Endodermal cell (in vitro differentiated cells): ENCODE measurements around the gene ILRUN. TPM values are rescaled to one million over a fixed set of nuclear protein-coding genes. Genes with fewer than 3 reads are reported as not detected.
A peak's percentile ranks its signal among the peaks of the same experiment; 100 is the strongest.
"Not testable (repeated sequence)": the region's sequence is repeated elsewhere in the genome, so short reads cannot be mapped to it uniquely, and the experiment has no call there.

Source experiments
- DNase-seq: peaks from one replicate; pipeline ENCODE4 v3.0.0-alpha.2; 2017
- H3K27ac ChIP-seq: 2 replicates; pipeline ENCODE4 v1.5.1; 2013; ENCODE audit warnings: mild to moderate bottlenecking, low read depth, low read length, moderate library complexity
- H3K27me3 ChIP-seq: 2 replicates; pipeline ENCODE4 v1.6.1; 2013; ENCODE audit warnings: mild to moderate bottlenecking, low read length, moderate library complexity; ENCODE audit not compliant: insufficient read depth, control insufficient read depth, poor library complexity, severe bottlenecking
- H3K36me3 ChIP-seq: 2 replicates; pipeline ENCODE4 v1.7.0; 2013; ENCODE audit warnings: mild to moderate bottlenecking, low read length, moderate library complexity; ENCODE audit not compliant: control insufficient read depth, insufficient read depth
- H3K4me1 ChIP-seq: one replicate; pipeline ENCODE4 v1.7.0; 2013; ENCODE audit warnings: low read length; ENCODE audit not compliant: control insufficient read depth, insufficient read depth
- H3K4me3 ChIP-seq: 2 replicates; pipeline ENCODE4 v1.5.1; 2013; ENCODE audit warnings: mild to moderate bottlenecking, low read length, moderate library complexity
- H3K9ac ChIP-seq: 2 replicates; pipeline ENCODE4 v1.6.1; 2013; ENCODE audit warnings: mild to moderate bottlenecking, low read length, moderate library complexity; ENCODE audit not compliant: poor library complexity, severe bottlenecking; ENCODE audit errors: extremely low read depth
- H3K9me3 ChIP-seq: 2 replicates; pipeline ENCODE4 v1.6.1; 2013; ENCODE audit warnings: mild to moderate bottlenecking, low read length, moderate library complexity; ENCODE audit not compliant: control insufficient read depth
- H3K27ac Mint-ChIP-seq: 2 replicates; pipeline ENCODE4 v1.8.0; 2020; ENCODE audit warnings: mixed read lengths
- H3K27me3 Mint-ChIP-seq: 2 replicates; pipeline ENCODE4 v1.8.0; 2021; ENCODE audit warnings: mild to moderate bottlenecking, mixed read lengths; ENCODE audit not compliant: insufficient read depth
- H3K36me3 Mint-ChIP-seq: 2 replicates; pipeline ENCODE4 v1.8.0; 2020; ENCODE audit warnings: low read depth, mixed read lengths
- H3K4me1 Mint-ChIP-seq: 2 replicates; pipeline ENCODE4 v1.8.0; 2020; ENCODE audit warnings: mixed read lengths
- H3K4me3 Mint-ChIP-seq: 2 replicates; pipeline ENCODE4 v1.8.0; 2020; ENCODE audit warnings: mild to moderate bottlenecking, moderate library complexity, mixed read lengths
- H3K9me3 Mint-ChIP-seq: 2 replicates; pipeline ENCODE4 v1.8.0; 2020; ENCODE audit warnings: mild to moderate bottlenecking, mixed read lengths
- WGBS, 2 experiments: methylation state at CpG; one replicate each; pipeline versions ENCODE4 v1.1.5 to v1.1.7; 2013; ENCODE audit warnings: missing lambda C conversion rate in 2 of 2, mixed read lengths in 1 of 2; ENCODE audit not compliant: insufficient coverage in 1 of 2, insufficient read length in 1 of 2; 5-methylcytosine and 5-hydroxymethylcytosine counted together
- total RNA-seq, 2 donors: library from RNA; stranded (reverse); fragmentation: NEBNext Ultra II Directional in 1 of 2; extraction: Animal tissue kit (Norgen Biotek cat#: 25700) in 1 of 2; gene quantifications; 2 replicates in 1 of 2; 3 replicates in 1 of 2; pipeline ENCODE4 v1.2.1, GENCODE V29; 2021
- TF ChIP-seq, protein P1 (sequence below): fragments of 200-600 bp; sonication (generic); conservative IDR thresholded peaks from 2 replicates; pipeline ENCODE4 v1.5.0; 2021; ENCODE audit warnings: antibody characterized with exemption, mild to moderate bottlenecking

ILRUN gene
- total RNA-seq, 2 donors from 2014 or later = 73.0 to 90.5 TPM

DNA sequence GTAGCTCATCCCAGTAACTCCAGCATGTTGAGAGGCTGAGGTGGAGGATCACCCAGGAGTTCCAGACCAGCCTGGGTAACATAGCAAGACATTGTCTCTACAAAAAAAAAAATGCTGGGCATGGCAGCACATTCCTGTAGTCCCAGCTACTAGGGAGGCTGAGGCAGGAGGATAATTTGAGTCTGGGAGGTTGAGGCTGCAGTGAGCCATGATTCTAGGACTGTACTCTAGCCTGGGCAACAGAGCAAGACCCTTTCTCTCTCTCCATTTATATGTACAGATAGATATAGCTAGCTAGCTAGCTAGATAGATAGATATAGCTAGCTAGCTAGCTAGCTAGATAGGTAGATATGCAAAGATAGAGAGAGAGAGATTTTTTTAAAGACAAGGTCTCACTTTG, 20.4 kb downstream of the ILRUN start:
- H3K4me1 Mint-ChIP-seq = peaks cover 36% of the 10 kb centered on the region
- TF ChIP-seq, protein P1, sequence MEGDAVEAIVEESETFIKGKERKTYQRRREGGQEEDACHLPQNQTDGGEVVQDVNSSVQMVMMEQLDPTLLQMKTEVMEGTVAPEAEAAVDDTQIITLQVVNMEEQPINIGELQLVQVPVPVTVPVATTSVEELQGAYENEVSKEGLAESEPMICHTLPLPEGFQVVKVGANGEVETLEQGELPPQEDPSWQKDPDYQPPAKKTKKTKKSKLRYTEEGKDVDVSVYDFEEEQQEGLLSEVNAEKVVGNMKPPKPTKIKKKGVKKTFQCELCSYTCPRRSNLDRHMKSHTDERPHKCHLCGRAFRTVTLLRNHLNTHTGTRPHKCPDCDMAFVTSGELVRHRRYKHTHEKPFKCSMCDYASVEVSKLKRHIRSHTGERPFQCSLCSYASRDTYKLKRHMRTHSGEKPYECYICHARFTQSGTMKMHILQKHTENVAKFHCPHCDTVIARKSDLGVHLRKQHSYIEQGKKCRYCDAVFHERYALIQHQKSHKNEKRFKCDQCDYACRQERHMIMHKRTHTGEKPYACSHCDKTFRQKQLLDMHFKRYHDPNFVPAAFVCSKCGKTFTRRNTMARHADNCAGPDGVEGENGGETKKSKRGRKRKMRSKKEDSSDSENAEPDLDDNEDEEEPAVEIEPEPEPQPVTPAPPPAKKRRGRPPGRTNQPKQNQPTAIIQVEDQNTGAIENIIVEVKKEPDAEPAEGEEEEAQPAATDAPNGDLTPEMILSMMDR = no peak
- H3K36me3 Mint-ChIP-seq = peaks cover 2% of the 10 kb centered on the region
- no peak for DNase-seq
- H3K27ac Mint-ChIP-seq = no peak overlapping the region
- H3K27ac ChIP-seq = no peak overlapping the region
- H3K9ac ChIP-seq = no peak overlapping the region
- H3K36me3 ChIP-seq = no peaks in the 10 kb centered on the region
- H3K4me1 ChIP-seq = peaks cover 6% of the 10 kb centered on the region
- H3K4me3 ChIP-seq = no peak overlapping the region
- H3K9me3 ChIP-seq = no peaks in the 10 kb centered on the region
- H3K4me3 Mint-ChIP-seq = no peak overlapping the region
- H3K27me3 Mint-ChIP-seq = no peaks in the 10 kb centered on the region
- no peaks in the 10 kb centered on the region for H3K27me3 ChIP-seq
- no peaks in the 10 kb centered on the region for H3K9me3 Mint-ChIP-seq

DNA sequence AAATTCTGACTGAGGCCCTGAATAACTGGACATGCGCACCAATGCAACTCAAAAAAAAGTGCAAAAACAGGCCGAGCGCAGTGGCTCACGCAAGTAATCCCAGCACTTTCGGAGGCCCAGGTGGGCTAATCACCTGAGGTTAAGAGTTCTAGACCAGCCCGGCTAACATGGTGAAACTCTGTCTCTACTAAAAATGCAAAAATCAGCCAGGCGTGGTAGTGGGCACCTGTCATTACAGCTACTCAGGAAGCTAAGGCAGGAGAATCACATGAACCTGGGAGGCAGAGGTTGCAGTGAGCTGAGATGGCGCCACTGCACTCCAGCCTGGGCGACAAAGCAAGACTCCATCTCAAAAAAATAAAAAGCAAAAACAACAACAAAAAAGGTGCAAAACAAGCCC, 21.6 kb downstream of the ILRUN start:
- not testable (repeated sequence) for H3K9ac ChIP-seq, H3K9me3 ChIP-seq, H3K9me3 Mint-ChIP-seq, H3K36me3 Mint-ChIP-seq, H3K27ac Mint-ChIP-seq, H3K27me3 Mint-ChIP-seq, H3K4me3 Mint-ChIP-seq, H3K27me3 ChIP-seq, H3K4me1 ChIP-seq, H3K36me3 ChIP-seq, DNase-seq, H3K27ac ChIP-seq
- TF ChIP-seq, protein P1 = peak; percentile 13
- peak overlapping the region; percentile 44 for H3K4me3 ChIP-seq
- peaks cover 38% of the 10 kb centered on the region for H3K4me1 Mint-ChIP-seq
- WGBS, 2 experiments = 93 to 95% methylated on average over 8 to 9 of the region's 9 CpGs

DNA sequence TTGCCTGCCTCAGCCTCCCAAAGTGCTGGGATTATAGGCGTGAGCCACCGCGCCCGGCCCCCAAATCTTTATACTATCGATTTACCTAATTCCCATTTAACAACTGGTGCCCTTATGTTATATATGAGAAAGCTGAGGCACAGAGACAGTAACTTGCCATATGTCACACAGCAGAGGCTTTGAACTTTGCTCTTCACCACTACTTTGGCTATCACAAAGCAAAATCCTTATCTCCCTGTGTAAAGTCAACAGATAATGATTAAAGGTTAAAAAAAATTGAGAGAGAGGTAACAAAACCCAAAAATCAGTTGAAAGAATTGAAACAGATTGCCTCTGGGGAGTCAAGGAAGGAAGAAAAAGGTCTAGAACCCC, 22.3 kb downstream of the ILRUN start:
- no peak overlapping the region for H3K4me3 Mint-ChIP-seq
- Histone ChIP-seq H3K27me3 (no peaks in the 10 kb centered on the region), H3K9ac (no peak overlapping the region), H3K9me3 (no peaks in the 10 kb centered on the region), H3K4me3 (peak overlapping the region; percentile 44), H3K36me3 (no peaks in the 10 kb centered on the region), H3K27ac (no peak overlapping the region), H3K4me1 (peaks cover 6% of the 10 kb centered on the region)
- H3K9me3 Mint-ChIP-seq = no peaks in the 10 kb centered on the region
- H3K36me3 Mint-ChIP-seq = peaks cover 5% of the 10 kb centered on the region
- peaks cover 38% of the 10 kb centered on the region for H3K4me1 Mint-ChIP-seq
- H3K27me3 Mint-ChIP-seq = no peaks in the 10 kb centered on the region
- peak overlapping the region; percentile 19 for H3K27ac Mint-ChIP-seq
- TF ChIP-seq, protein P1 = no peak
- 94% methylated on average over 5 of the region's 5 CpGs; no CpG with 5 or more reads in 1 of the 2 experiments for WGBS, 2 experiments
- DNase-seq = no peak
